Head of caudate nucleus (tissue), 42 donors: ENCODE measurements around the gene GAS2L1.

Experiments used
- DNase-seq, 42 donors: peaks; one replicate each; pipeline versions ENCODE4 v3.0.0 to v3.0.0-alpha.2; 2020 to 2021; ENCODE audit warnings: mixed read lengths in 7 of 42
- intact Hi-C: fragments of 100-400 bp; cut with DNase I; formaldehyde crosslinking; loops from one replicate; pipeline ENCODE4 v1.15.0; 2022

The GAS2L1 gene

DNA sequence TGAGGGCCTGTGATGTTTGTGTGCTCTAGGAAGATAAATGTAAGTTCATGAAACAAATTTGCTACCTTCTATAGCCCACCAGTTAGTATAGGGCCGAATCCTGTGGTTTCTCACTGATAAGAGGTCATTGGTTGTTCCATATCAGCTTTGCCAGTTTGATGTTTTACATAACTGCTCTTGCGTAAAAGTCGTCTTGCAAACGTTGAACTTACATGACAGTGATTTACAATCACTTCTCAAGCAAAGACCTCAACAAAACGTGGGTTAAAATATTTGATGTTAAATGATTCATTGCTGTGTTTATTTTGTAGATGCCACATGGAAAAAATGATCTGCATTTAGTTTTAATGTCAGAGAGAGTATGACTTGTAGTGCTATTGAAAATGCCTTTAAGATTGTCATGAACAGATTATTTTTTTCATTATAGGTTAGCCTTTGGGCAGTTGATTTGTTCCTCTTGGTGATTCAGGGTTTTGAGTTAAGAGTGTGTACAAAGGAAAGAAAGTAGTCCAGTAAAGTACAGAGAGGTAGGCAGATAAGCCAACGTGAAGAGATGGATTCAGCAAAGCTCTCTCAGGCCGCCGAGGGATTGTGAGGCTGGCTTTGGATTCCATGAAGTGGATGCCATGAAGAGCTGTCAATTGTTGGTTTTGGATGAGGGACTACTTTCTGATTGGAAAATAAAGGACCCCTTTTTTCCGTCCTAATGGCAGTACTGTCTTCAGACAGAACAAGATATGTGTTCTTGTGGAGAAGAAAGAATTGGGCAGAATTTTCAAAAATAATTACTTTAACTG, 35.8 kb upstream of the GAS2L1 start:
- intact Hi-C loops: no loop called here

GRCh38 chr22:29272624-29273023, 33.8 kb upstream of the GAS2L1 start:
- DNase-seq: peak in 2 of 42 donors; percentile 5 to 29
- intact Hi-C loops: no loop called here

More for the DNA sequence above, 35.8 kb upstream of the GAS2L1 start:
- peak in 2 of 42 donors; percentile 25 to 29 for DNase-seq

DNA sequence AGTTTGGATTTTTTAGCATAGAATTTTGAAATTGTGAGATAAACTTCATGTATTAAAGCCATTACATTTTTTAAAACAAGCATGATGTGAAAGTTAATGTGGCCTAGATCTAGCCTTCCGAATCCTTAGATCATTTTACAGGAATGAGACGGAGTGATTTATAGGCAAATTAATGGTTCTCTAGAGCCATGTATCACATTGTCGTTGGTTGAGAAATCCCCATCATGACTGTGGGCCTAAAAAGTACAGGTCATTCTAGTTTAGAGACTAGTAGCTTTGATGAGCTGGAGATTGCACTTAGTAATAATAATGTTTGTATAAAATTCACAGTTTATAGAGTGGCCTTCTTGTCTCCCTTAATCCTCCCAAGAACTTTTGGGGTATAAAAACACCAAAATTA, 31.3 kb upstream of the GAS2L1 start:
- no peak for DNase-seq
- intact Hi-C loops: no loop called here

- no peak for DNase-seq
- intact Hi-C loops: no loop called here
Measured at GRCh38 chr22:29275819-29276565, 30.5 kb upstream of the GAS2L1 start.

- intact Hi-C loops: no loop called here
- DNase-seq: peak in 1 of 42 donors; percentile 4
Measured at GRCh38 chr22:29277927-29278326, 28.5 kb upstream of the GAS2L1 start.

- no peak for DNase-seq
- intact Hi-C loops: no loop called here
Measured at GRCh38 chr22:29284196-29284595, 22.3 kb upstream of the GAS2L1 start.

DNA sequence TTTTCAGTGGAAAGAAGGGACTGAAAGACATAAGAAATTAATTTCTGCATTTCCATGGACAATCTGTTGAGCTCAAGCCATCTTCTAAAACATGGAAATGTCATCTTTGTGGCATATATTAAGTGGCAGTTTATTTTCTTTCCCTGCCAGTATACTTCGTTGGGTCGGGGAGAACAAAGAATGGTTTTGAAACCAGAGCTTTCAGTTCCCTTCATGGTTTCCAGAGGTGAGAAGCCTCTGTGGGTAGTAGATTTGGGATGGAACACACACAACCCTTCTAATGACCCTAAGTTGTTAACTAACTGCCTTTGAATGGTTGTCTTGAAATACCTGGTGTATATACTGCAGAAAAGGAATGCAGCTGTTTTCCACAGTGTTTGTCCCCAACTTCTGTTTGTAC, 17.6 kb upstream of the GAS2L1 start:
- intact Hi-C loops: no loop called here
- no peak for DNase-seq

DNA sequence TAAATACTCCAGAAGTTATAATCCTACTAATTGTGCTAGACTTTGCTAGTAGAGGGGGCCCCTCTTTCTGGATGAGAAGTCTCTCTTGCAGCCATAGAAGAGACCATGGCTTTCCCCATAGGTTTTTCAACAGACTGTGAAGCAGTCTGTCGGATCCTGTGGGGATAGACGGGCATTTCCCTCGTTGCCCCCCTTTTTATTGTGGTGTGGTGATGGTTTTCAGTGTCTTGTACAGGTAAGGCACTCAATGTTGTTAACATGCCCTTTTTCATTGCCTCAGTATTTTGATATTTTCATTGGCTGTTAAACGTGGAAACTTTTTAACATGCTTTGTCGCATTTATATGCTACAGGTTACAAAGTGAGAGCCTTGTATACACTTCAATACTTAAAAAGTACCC, 16.4 kb upstream of the GAS2L1 start:
- DNase-seq: no peak
- intact Hi-C loops: no loop called here

DNA sequence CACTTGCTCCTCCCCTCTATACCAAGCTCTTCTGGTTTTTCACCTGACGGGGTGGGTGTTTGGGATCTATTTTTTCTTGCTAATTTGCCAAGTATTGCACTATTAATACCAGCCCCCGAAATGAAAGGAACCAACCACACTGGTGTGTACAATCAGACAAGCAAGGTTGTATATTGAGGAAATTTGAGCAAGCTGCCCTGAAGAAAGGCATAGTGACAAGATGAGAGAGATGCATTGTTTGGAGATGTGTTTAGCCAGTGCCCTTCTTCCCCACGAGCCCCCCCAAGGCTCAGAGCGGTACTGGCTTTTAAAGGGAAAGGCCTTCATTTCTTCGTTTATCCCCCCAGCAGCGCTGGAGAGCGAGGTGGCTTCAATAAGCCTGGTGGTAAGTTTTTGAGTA, 15.2 kb upstream of the GAS2L1 start:
- DNase-seq: peak in 8 of 42 donors; percentile 12 to 65 (median 40)
- intact Hi-C loops: no loop called here

DNA sequence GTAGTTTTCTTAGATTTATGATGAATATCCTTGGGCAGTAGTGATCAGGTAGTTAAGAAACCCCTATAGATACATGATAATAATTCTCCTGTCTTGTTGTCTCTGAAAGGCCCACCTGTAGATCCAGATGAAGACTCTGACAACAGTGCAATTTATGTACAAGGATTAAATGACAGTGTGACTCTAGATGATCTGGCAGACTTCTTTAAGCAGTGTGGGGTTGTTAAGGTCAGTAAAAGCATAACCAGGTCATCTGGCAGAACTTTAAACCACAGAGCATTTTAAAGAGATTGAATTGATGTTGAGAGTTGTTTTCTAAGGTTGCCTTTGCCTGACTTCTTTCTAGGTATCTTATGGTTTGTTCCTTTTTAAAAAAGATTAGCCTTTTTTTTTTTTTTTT, 14.1 kb upstream of the GAS2L1 start:
- intact Hi-C loops: no loop called here
- DNase-seq: no peak

DNA sequence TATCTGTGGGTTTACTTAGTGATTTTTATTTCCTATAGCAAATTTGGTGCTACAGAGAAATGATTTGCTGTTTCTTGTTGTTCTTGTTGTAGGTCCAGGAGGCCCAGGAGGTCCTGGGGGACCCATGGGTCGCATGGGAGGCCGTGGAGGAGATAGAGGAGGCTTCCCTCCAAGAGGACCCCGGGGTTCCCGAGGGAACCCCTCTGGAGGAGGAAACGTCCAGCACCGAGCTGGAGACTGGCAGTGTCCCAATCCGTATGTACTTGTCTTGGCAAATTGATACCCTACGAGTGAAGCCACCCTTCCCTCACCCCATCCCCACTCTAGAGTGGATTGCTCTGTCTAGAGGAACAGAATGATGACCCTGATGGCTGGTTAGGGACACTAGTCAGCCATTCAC, 7.8 kb upstream of the GAS2L1 start:
- no peak for DNase-seq
- intact Hi-C loops: no loop called here

DNA sequence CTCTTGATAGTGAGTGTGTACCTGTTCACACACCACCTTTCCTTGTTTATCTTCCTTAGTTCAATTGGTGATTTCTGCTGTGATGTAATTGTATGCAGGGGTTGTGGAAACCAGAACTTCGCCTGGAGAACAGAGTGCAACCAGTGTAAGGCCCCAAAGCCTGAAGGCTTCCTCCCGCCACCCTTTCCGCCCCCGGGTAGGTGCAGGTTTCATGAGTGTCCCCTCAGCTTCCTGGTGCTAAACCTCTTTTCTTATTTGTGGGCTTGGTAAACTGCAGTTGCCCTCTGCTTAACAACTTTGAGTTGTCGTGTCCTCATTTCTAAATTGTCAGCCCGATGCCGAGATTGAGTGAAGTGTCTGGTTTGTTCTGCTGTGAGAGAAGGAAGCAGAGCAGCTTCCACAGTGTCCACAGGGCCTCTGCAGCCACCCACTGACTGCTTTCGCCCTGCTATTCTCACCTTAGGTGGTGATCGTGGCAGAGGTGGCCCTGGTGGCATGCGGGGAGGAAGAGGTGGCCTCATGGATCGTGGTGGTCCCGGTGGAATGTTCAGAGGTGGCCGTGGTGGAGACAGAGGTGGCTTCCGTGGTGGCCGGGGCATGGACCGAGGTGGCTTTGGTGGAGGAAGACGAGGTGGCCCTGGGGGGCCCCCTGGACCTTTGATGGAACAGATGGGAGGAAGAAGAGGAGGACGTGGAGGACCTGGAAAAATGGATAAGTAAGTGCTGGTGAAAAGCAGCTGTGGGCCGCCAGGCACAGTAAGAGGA, 7.1 kb upstream of the GAS2L1 start:
- intact Hi-C loops: no loop called here
- DNase-seq: peak in 2 of 42 donors; percentile 9 to 37

DNA sequence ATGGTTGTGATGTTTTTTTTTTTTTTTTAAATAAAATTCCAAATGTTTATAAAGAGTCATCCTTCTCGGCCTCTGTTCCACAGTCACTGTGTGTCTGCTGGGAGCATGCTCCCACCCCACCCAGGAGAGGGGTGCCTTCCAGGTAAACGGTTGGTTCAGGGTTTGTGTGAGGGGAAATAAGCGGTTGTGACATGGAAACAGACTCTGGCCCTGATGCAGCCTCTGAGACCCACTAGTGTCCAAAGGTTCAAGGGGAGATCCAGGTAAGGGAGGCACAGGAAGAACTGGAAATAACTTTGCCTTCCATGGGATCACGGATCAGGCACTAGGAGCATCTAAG, 6.0 kb upstream of the GAS2L1 start:
- intact Hi-C loops: no loop called here
- peak in 2 of 42 donors; percentile 8 to 36 for DNase-seq

GRCh38 chr22:29300807-29301601, 5.4 kb upstream of the GAS2L1 start:
- peak in 2 of 42 donors; percentile 11 to 27 for DNase-seq
- intact Hi-C loops: no loop called here

DNA sequence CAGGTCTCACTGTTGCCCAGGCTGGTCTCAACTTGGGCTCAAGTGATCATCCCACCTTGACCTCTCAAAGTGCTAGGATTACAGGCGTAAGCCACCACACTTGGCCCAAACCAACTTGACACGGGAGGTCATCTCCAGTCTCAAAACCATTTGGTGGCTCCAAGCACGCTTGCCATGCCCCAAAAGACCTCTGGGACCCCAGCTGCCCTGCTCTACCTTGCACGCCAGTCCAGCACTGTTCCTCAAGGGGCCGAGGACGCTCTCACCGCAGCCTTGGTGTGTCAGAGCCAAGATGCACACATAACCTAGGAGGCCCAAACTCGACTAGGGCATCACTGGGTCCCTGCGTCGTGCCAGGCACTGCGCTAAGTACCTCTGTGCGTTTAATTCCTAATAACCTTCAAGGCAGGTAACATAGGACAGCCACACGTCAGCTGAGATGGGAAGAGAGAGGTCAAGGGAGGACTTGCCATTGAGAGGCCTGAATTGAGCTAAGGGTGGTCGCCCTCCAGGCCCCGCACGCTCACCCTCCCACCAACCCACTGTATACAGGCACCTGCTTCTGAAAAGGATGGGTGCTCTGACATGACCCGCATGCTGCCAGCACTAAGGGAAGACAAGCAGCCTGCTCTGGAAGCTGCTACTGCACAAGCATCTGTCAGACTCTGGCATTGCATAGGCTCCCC, 4.6 kb upstream of the GAS2L1 start:
- intact Hi-C loops: no loop called here
- peak in 2 of 42 donors; percentile 13 to 41 for DNase-seq

GRCh38 chr22:29302402-29302680, 4.1 kb upstream of the GAS2L1 start:
- peak in 3 of 42 donors; percentile 16 to 50 (median 41) for DNase-seq
- intact Hi-C loops: no loop called here

- peak in 4 of 42 donors; percentile 32 to 65 (median 44) for DNase-seq
- intact Hi-C loops: no loop called here
Measured at GRCh38 chr22:29302681-29303465, 3.6 kb upstream of the GAS2L1 start.

DNA sequence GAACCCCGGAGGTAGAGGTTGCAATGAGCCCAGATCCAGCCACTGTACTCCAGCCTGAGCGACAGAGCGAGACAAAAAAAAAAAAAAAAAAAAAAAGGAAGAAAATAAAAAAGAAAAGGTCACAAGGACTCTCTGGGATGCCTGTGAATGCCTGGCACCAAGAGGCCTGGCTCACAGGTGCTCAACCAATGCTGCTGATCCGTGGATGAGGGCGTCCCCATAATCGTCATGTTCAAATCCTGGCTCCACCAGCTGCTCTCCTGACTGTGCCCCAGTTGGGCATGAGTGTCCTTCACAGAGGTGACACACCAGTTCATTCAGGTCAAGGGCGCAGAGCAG, 645 bp upstream of the GAS2L1 start:
- intact Hi-C loops: loop anchor here (5.0 kb wide), 1 partner anchor 39 kb away; the partner anchor contains the start of genes EWSR1 and RHBDD3
- DNase-seq: no peak
